ENCODE data around the gene CIDEC.
A peak's percentile ranks its signal among the peaks of the same experiment; 100 is the strongest.

The CIDEC gene

GRCh38 chr3:9828801-9829755 lies 51.0 kb downstream of the CIDEC start:
- peaks cover 29% of the 10 kb centered on the region; the same call in 1 of the 2 replicates for H3K36me3 ChIP-seq (ENCODE audit: insufficient read depth, low read length)
- H3K9me3 ChIP-seq (ENCODE audit: insufficient read depth, low read depth, low read length), result no peaks in the 10 kb centered on the region
- H3K9me2 ChIP-seq (replicated peaks; ENCODE audit: low read depth, low read length), result no peaks in the 10 kb centered on the region
- no peak for TF ChIP-seq EZH2phosphoT487 (IDR thresholded peaks at IDR 0.05; ENCODE audit: borderline replicate concordance)
- no peak for TF ChIP-seq CTCF (conservative IDR thresholded peaks at IDR 0.05; ENCODE audit: low read length)
- no peaks in the 10 kb centered on the region for H4K20me1 ChIP-seq (ENCODE audit: insufficient read depth, low read length, poor library complexity, severe bottlenecking)
- no peaks in the 10 kb centered on the region for H3K4me1 ChIP-seq (ENCODE audit: insufficient read depth, low read length, poor library complexity, severe bottlenecking)
- no peak overlapping the region for H3K4me3 ChIP-seq (ENCODE audit: low read length, poor library complexity, severe bottlenecking)
- no peak overlapping the region for H3K9ac ChIP-seq (ENCODE audit: low read depth, low read length, poor library complexity, severe bottlenecking)
- no peaks in the 10 kb centered on the region for H3K79me2 ChIP-seq (ENCODE audit: insufficient read depth, low read length)
- H3F3A ChIP-seq (ENCODE audit: low read depth), result no peaks in the 10 kb centered on the region
- no peak overlapping the region for H2AFZ ChIP-seq (ENCODE audit: low read length)
- H3K27me3 ChIP-seq (ENCODE audit: insufficient read depth, low read length, poor library complexity, severe bottlenecking), result no peaks in the 10 kb centered on the region
- no peak overlapping the region for H3K4me2 ChIP-seq (ENCODE audit: low read depth, low read length, poor library complexity, severe bottlenecking)

- Histone ChIP-seq H3K36me3 (ENCODE audit: insufficient read depth, low read length) (peaks cover 14% of the 10 kb centered on the region; the same call in 1 of the 2 replicates), H3K4me2 (ENCODE audit: low read depth, low read length, poor library complexity, severe bottlenecking) (no peak overlapping the region), H3F3A (ENCODE audit: low read depth) (no peaks in the 10 kb centered on the region), H4K20me1 (ENCODE audit: insufficient read depth, low read length, poor library complexity, severe bottlenecking) (no peaks in the 10 kb centered on the region), H3K9me3 (ENCODE audit: insufficient read depth, low read depth, low read length) (no peaks in the 10 kb centered on the region), H3K4me1 (ENCODE audit: insufficient read depth, low read length, poor library complexity, severe bottlenecking) (no peaks in the 10 kb centered on the region), H3K79me2 (ENCODE audit: insufficient read depth, low read length) (no peaks in the 10 kb centered on the region), H3K4me3 (ENCODE audit: low read length, poor library complexity, severe bottlenecking) (no peak overlapping the region), H3K9ac (ENCODE audit: low read depth, low read length, poor library complexity, severe bottlenecking) (no peak overlapping the region), H3K9me2 (replicated peaks; ENCODE audit: low read depth, low read length) (no peaks in the 10 kb centered on the region), H2AFZ (ENCODE audit: low read length) (no peak overlapping the region), H3K27me3 (ENCODE audit: insufficient read depth, low read length, poor library complexity, severe bottlenecking) (no peaks in the 10 kb centered on the region)
- peak; percentile 54 for TF ChIP-seq CTCF (conservative IDR thresholded peaks at IDR 0.05; ENCODE audit: low read length)
- no peak for TF ChIP-seq EZH2phosphoT487 (IDR thresholded peaks at IDR 0.05; ENCODE audit: borderline replicate concordance)
Observed at GRCh38 chr3:9826815-9827573, 53.1 kb downstream of the CIDEC start.

DNA sequence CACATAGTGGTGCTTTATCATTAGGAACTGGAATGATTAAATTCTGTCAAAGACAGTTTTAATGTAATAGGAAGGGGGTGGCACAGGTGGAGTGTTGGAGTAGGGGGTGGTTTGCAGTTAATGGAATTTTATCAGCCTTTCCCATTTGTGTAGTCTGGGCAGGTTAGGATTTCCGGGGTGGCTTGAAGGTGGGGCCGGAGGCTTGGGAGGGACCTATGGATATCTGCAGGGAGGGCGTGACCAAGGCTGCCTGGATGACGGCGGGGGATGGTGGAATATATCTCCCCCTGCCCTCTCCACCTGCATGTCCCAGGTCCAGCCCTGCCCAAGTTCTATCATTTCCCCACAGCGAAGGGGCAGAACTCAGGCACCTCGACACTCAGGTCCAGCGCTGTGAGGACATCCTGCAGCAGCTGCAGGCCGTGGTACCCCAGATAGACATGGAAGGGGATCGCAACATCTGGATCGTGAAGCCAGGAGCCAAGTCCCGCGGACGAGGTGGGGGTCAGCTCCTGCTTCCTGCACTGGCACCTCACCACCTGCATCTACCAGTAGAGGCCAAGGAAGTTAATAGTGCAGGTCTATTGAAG lies 54.5 kb downstream of the CIDEC start:
- Histone ChIP-seq H3K9ac (ENCODE audit: low read depth, low read length, poor library complexity, severe bottlenecking) (no peak overlapping the region), H3K9me2 (replicated peaks; ENCODE audit: low read depth, low read length) (no peaks in the 10 kb centered on the region), H3K79me2 (ENCODE audit: insufficient read depth, low read length) (no peaks in the 10 kb centered on the region), H3K4me1 (ENCODE audit: insufficient read depth, low read length, poor library complexity, severe bottlenecking) (no peaks in the 10 kb centered on the region), H3K27me3 (ENCODE audit: insufficient read depth, low read length, poor library complexity, severe bottlenecking) (no peaks in the 10 kb centered on the region), H3K9me3 (ENCODE audit: insufficient read depth, low read depth, low read length) (no peaks in the 10 kb centered on the region), H2AFZ (ENCODE audit: low read length) (no peak overlapping the region), H4K20me1 (ENCODE audit: insufficient read depth, low read length, poor library complexity, severe bottlenecking) (no peaks in the 10 kb centered on the region), H3K4me3 (ENCODE audit: low read length, poor library complexity, severe bottlenecking) (no peak overlapping the region), H3F3A (ENCODE audit: low read depth) (no peaks in the 10 kb centered on the region), H3K4me2 (ENCODE audit: low read depth, low read length, poor library complexity, severe bottlenecking) (no peak overlapping the region), H3K36me3 (ENCODE audit: insufficient read depth, low read length) (peaks cover 14% of the 10 kb centered on the region; the same call in 1 of the 2 replicates)
- TF ChIP-seq CTCF (conservative IDR thresholded peaks at IDR 0.05; ENCODE audit: low read length), result no peak
- no peak for TF ChIP-seq EZH2phosphoT487 (IDR thresholded peaks at IDR 0.05; ENCODE audit: borderline replicate concordance)

Measured in Loucy (cell line).